ENCODE results near the gene TJAP1.
A peak's percentile ranks its signal among the peaks of the same experiment; 100 is the strongest.

TJAP1 gene

GRCh38 chr6:43477235-43478007 is at the start of gene TJAP1:
TJAP1 (plus strand) TSS chr6:43477570; CDS start chr6:43499002, 21,432 bp downstream.
- DNase-seq, result peak; percentile 94 to 96

GRCh38 chr6:43428112-43428570 is 49.2 kb upstream of the TJAP1 start:
- no peak for DNase-seq

GRCh38 chr6:43428874-43429273 is 48.5 kb upstream of the TJAP1 start:
- DNase-seq, result no peak

GRCh38 chr6:43432009-43432945 is 45.1 kb upstream of the TJAP1 start:
- no peak for DNase-seq

GRCh38 chr6:43433148-43433547 is 44.2 kb upstream of the TJAP1 start:
- no peak for DNase-seq

GRCh38 chr6:43434001-43434840 is 43.1 kb upstream of the TJAP1 start:
- DNase-seq, result no peak

GRCh38 chr6:43434943-43435342 is 42.4 kb upstream of the TJAP1 start:
- DNase-seq, result no peak

- DNase-seq, result no peak
Observed at GRCh38 chr6:43435682-43436437, 41.5 kb upstream of the TJAP1 start.

GRCh38 chr6:43436577-43437282 is 40.6 kb upstream of the TJAP1 start:
- no peak for DNase-seq

GRCh38 chr6:43437700-43438099 is 39.7 kb upstream of the TJAP1 start:
- DNase-seq, result no peak

- DNase-seq, result no peak
Observed at GRCh38 chr6:43442935-43443334, 34.4 kb upstream of the TJAP1 start.

GRCh38 chr6:43444036-43444435 is 33.3 kb upstream of the TJAP1 start:
- DNase-seq, result no peak

GRCh38 chr6:43444582-43444981 is 32.8 kb upstream of the TJAP1 start:
- no peak for DNase-seq

- DNase-seq, result no peak
Observed at GRCh38 chr6:43445576-43445975, 31.8 kb upstream of the TJAP1 start.

- DNase-seq, result no peak
Observed at GRCh38 chr6:43447604-43448003, 29.8 kb upstream of the TJAP1 start.

GRCh38 chr6:43448916-43449315 is 28.5 kb upstream of the TJAP1 start:
- DNase-seq, result no peak

GRCh38 chr6:43450699-43451131 is 26.7 kb upstream of the TJAP1 start:
- no peak for DNase-seq

GRCh38 chr6:43451348-43451747 is 26.0 kb upstream of the TJAP1 start:
- no peak for DNase-seq

- DNase-seq, result no peak
Observed at GRCh38 chr6:43451939-43452338, 25.4 kb upstream of the TJAP1 start.

- DNase-seq, result no peak
Observed at GRCh38 chr6:43452896-43453295, 24.5 kb upstream of the TJAP1 start.

GRCh38 chr6:43453831-43454230 is 23.5 kb upstream of the TJAP1 start:
- no peak for DNase-seq
